ENCODE results near the gene NACC1.

DNA sequence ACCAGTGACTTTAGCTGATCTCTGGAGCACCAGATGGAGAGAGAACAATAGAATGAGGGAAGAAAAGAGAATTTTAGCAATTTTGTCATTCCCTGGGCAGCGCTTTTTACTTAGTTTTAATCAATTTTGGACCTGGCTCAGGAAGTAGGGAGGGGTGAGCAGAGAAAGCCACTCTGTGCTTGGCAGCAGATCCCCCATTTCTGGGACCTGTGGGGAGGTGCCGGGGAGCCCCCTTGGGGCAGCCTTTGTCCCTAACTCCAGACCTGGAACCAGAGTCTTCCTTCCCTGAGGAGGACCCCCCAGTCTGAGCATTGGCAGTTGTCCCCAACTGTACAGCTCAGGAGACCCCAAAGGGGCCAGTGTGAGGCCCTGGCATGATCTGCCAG lies 25.9 kb upstream of the NACC1 start:
- TF ChIP-seq, protein P1, sequence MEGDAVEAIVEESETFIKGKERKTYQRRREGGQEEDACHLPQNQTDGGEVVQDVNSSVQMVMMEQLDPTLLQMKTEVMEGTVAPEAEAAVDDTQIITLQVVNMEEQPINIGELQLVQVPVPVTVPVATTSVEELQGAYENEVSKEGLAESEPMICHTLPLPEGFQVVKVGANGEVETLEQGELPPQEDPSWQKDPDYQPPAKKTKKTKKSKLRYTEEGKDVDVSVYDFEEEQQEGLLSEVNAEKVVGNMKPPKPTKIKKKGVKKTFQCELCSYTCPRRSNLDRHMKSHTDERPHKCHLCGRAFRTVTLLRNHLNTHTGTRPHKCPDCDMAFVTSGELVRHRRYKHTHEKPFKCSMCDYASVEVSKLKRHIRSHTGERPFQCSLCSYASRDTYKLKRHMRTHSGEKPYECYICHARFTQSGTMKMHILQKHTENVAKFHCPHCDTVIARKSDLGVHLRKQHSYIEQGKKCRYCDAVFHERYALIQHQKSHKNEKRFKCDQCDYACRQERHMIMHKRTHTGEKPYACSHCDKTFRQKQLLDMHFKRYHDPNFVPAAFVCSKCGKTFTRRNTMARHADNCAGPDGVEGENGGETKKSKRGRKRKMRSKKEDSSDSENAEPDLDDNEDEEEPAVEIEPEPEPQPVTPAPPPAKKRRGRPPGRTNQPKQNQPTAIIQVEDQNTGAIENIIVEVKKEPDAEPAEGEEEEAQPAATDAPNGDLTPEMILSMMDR (IDR thresholded peaks at IDR 0.05; ENCODE audit: low read depth, low read length, poor library complexity, severe bottlenecking) = no peak
- TF ChIP-seq EZH2phosphoT487 (IDR thresholded peaks at IDR 0.05; ENCODE audit: borderline replicate concordance, low read length) = no peak
